CD4-positive, alpha-beta memory T cell (primary cell): ENCODE data around the gene NUP50. TPM values are rescaled to one million over a fixed set of nuclear protein-coding genes. Genes with fewer than 3 reads are reported as not detected.
"Not testable (repeated sequence)": the region's sequence is repeated elsewhere in the genome, so short reads cannot be mapped to it uniquely, and the experiment has no call there.

Source experiments
- CTCF ChIA-PET: fragments of 350-600 bp; sonication (Branson Sonifier 250); formaldehyde crosslinking; loops from one replicate; lab custom pipeline; 2021; ENCODE audit warnings: inconsistent platforms; ENCODE audit not compliant: partially characterized antibody; lab: Charles Lee
- POLR2A ChIA-PET: fragments of 350-600 bp; sonication (Branson Sonifier 250); formaldehyde crosslinking; loops from one replicate; lab custom pipeline; 2021; ENCODE audit not compliant: partially characterized antibody; lab: Charles Lee
- DNase-seq, 5 donors: peaks; one replicate each; pipeline versions ENCODE4 v3.0.0 to v3.0.0-alpha.2; 2020 to 2022; ENCODE audit warnings: mixed read lengths in 1 of 5
- H3K27ac ChIP-seq: one replicate; pipeline ENCODE4 v1.7.0; 2013; ENCODE audit warnings: low read depth, low read length
- H3K27me3 ChIP-seq: 2 replicates; pipeline ENCODE4 v1.7.0; 2013; ENCODE audit warnings: mild to moderate bottlenecking, low read length, moderate library complexity; ENCODE audit not compliant: insufficient read depth
- H3K36me3 ChIP-seq: 2 replicates; pipeline ENCODE4 v1.7.0; 2013; ENCODE audit warnings: mild to moderate bottlenecking, low read length, moderate library complexity; ENCODE audit not compliant: insufficient read depth
- H3K4me1 ChIP-seq: 2 replicates; pipeline ENCODE4 v1.7.0; 2013; ENCODE audit warnings: mild to moderate bottlenecking, low read length, moderate library complexity; ENCODE audit not compliant: insufficient read depth
- H3K4me3 ChIP-seq, 2 donors: one replicate each; pipeline ENCODE4 v1.7.0; 2013; ENCODE audit warnings: low read length in 2 of 2, mild to moderate bottlenecking in 1 of 2
- H3K9me3 ChIP-seq, 2 donors: one replicate each; pipeline ENCODE4 v1.7.0; 2013; ENCODE audit warnings: low read length in 2 of 2, control low read depth in 1 of 2; ENCODE audit not compliant: control insufficient read depth in 1 of 2
- H3K27ac Mint-ChIP-seq, 7 donors: one replicate each; pipeline ENCODE4 v1.8.0; 2020 to 2021; ENCODE audit warnings: mixed read lengths in 7 of 7, mild to moderate bottlenecking in 6 of 7, inconsistent platforms in 3 of 7, moderate library complexity in 3 of 7
- H3K27me3 Mint-ChIP-seq, 2 donors: one replicate each; pipeline ENCODE4 v1.8.0; 2020 to 2021; ENCODE audit warnings: mixed read lengths in 2 of 2
- H3K36me3 Mint-ChIP-seq, 2 donors: one replicate each; pipeline ENCODE4 v1.8.0; 2020 to 2021; ENCODE audit warnings: mixed read lengths in 2 of 2, inconsistent platforms in 1 of 2, mild to moderate bottlenecking in 1 of 2
- H3K4me1 Mint-ChIP-seq, 4 donors: one replicate each; pipeline ENCODE4 v1.8.0; 2020 to 2021; ENCODE audit warnings: mixed read lengths in 4 of 4, mild to moderate bottlenecking in 1 of 4
- H3K4me3 Mint-ChIP-seq, 8 donors: one replicate each; pipeline ENCODE4 v1.8.0; 2020 to 2021; ENCODE audit warnings: mixed read lengths in 8 of 8, mild to moderate bottlenecking in 7 of 8, moderate library complexity in 6 of 8, inconsistent platforms in 3 of 8
- H3K9me3 Mint-ChIP-seq, 8 donors: one replicate each; pipeline ENCODE4 v1.8.0; 2020 to 2021; ENCODE audit warnings: mixed read lengths in 8 of 8, mild to moderate bottlenecking in 5 of 8, inconsistent platforms in 3 of 8, moderate library complexity in 1 of 8
- intact Hi-C: fragments of 100-400 bp; cut with micrococcal nuclease; formaldehyde crosslinking; loops from one replicate; pipeline ENCODE4 v1.15.1; 2023
- polyA plus RNA-seq, 2 donors: library from polyadenylated mRNA; unstranded; fragments of 300-500 nt; fragmentation: Illumina TruSeq; gene quantifications; one replicate each; pipeline ENCODE4 v1.2.3, GENCODE V29; 2021
- total RNA-seq, 2 experiments: library from RNA; stranded (reverse); gene quantifications; one replicate each; pipeline ENCODE4 v1.2.3, GENCODE V29; 2021

Gene NUP50
- total and polyA plus RNA-seq, 4 experiments from 2014 or later = 40.1 to 158 (median 103) TPM

DNA sequence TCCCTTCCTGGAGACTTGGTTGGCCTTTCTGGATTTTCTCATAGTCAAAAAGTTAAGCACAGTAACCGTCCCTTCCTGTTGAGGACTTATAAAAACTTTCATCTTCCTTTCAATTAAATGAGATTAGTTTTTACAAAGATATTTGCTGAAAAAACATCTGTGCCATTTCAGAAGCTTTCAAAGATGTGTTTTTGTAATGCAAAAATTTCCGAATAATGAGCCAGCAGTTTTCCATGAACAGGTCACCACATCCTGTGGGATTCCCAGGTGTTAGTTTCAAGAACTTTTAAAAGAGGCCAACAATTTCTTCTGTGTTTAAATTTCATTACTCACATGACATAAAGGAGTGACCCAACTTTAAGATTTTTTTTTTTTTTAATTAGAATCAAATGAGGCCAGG lies 18.0 kb downstream of the NUP50 start:
- peaks cover 39% of the 10 kb centered on the region for H3K4me1 ChIP-seq
- ChIA-PET CTCF (no interaction called here), POLR2A (interaction anchor here (1.7 kb wide), 1 partner anchor 9 kb away, joined by 7 read pairs; no protein-coding TSS in a partner anchor)
- H3K36me3 ChIP-seq = peaks cover 58% of the 10 kb centered on the region
- H3K27me3 ChIP-seq = no peaks in the 10 kb centered on the region
- Mint-ChIP-seq H3K4me1 (peaks cover 21 to 56% (median 38%) of the 10 kb centered on the region in 4 donors), H3K36me3 (peaks cover 65 to 90% of the 10 kb centered on the region in 2 donors), H3K27ac (peak overlapping the region; percentile 42 to 90 (median 73)), H3K4me3 (no peak overlapping the region), H3K9me3 (no peaks in the 10 kb centered on the region), H3K27me3 (no peaks in the 10 kb centered on the region)
- no peak for DNase-seq
- intact Hi-C loops = no loop called here
- no peak overlapping the region for H3K27ac ChIP-seq
- H3K9me3 ChIP-seq = no peaks in the 10 kb centered on the region
- no peak overlapping the region for H3K4me3 ChIP-seq

DNA sequence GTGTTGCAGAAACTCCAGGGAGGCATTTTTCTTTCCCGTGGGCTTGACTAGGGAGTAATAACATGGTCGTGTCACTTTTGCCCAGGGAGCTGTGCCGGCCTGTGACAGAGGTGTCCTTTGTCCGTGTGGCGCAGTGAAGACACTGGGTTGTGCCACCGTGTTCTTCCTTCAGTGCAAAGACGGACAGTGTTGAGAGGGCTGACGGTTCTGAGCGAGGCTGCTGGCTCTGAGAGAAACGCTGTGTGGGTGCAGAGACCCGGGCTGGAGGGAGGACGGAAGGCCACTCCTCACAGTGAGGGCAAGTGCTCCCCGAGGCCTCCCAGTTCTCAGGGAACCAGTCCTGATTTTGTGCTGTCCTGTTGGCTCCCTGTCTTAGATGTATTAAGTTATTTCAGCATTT lies 20.2 kb downstream of the NUP50 start:
- H3K27me3 ChIP-seq = no peaks in the 10 kb centered on the region
- CTCF ChIA-PET = no interaction called here
- H3K27ac ChIP-seq = no peak overlapping the region
- Mint-ChIP-seq H3K4me3 (no peak overlapping the region), H3K36me3 (peaks cover 55 to 80% of the 10 kb centered on the region in 2 donors), H3K4me1 (peaks cover 17 to 35% (median 27%) of the 10 kb centered on the region in 4 donors), H3K9me3 (no peaks in the 10 kb centered on the region), H3K27me3 (no peaks in the 10 kb centered on the region), H3K27ac (peak overlapping the region in 3 of 7 donors; percentile 6 to 62 (median 53))
- POLR2A ChIA-PET = interaction anchor here (1.7 kb wide), 1 partner anchor 11 kb away, joined by 10 read pairs; no protein-coding TSS in a partner anchor
- DNase-seq = no peak
- peaks cover 49% of the 10 kb centered on the region for H3K36me3 ChIP-seq
- no peaks in the 10 kb centered on the region for H3K9me3 ChIP-seq
- intact Hi-C loops = no loop called here
- H3K4me3 ChIP-seq = no peak overlapping the region
- peaks cover 29% of the 10 kb centered on the region for H3K4me1 ChIP-seq

DNA sequence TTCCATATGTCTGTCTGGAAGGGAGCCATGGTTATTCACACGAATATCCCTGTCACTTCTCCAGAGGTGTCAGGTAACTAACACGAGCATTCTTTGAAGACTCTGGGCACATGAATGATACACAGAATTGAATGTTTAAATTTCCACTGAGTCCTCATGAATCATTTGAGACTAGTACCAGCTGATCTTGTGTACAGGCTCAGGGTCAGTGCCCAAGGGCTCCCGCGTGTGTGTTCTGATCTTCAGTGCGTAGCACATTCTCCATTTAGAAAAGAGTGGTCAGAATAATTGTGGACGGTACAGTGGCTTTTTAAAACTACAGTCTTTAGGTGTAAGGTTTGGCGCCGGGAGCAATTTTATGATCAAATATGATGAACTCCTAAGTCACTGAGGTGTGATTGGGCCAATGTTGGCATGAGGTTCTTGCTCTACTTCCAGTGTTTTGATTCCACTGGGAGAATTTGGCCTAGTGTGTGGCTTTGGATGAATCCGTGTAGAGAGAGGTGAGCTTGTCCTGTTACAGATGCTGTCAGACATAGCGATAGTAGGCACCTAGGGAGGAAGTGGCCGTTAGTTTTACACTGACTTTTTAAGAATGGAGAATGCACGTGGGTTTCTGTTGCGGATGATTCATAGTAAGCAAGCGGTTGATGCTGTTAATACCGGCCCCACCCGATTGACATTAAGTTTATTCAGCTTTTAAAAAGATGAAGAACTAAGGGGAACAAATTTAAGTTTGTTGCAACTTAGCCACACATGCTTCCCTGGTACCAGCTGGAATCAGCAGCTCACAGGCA lies 22.2 kb downstream of the NUP50 start:
- Mint-ChIP-seq H3K9me3 (no peaks in the 10 kb centered on the region), H3K27ac (peak overlapping the region; percentile 60 to 89 (median 75)), H3K4me3 (no peak overlapping the region), H3K36me3 (peaks cover 40 to 63% of the 10 kb centered on the region in 2 donors), H3K4me1 (peaks cover 5 to 16% (median 13%) of the 10 kb centered on the region in 4 donors), H3K27me3 (no peaks in the 10 kb centered on the region)
- CTCF ChIA-PET = no interaction called here
- Histone ChIP-seq H3K4me3 (no peak overlapping the region), H3K27ac (no peak overlapping the region), H3K9me3 (no peaks in the 10 kb centered on the region), H3K27me3 (no peaks in the 10 kb centered on the region), H3K36me3 (peaks cover 38% of the 10 kb centered on the region), H3K4me1 (peaks cover 10% of the 10 kb centered on the region)
- POLR2A ChIA-PET = no interaction called here
- no peak for DNase-seq
- intact Hi-C loops = no loop called here

DNA sequence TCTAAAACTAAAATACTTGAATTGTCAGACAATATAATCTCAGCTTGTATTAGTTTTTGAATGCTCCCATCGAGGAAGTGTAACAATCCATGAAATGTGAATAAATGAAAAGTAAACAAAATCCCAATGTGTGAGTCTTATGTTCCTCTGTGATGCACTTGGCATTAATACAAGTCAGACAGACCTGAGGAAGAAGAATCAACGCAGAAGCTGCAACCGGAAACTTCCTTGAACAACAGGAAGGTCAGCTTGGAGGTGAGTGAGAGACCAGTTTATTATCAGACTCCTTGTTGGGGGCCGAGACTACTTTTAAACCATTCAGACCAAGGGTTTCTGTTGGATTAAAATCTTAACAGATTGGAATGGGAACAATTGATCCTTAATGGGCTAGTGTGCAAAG lies 24.2 kb downstream of the NUP50 start:
- Mint-ChIP-seq H3K27me3 (no peaks in the 10 kb centered on the region), H3K4me1 (peaks cover 5 to 12% (median 7%) of the 10 kb centered on the region in 4 donors), H3K36me3 (peaks cover 30 to 47% of the 10 kb centered on the region in 2 donors), H3K9me3 (no peaks in the 10 kb centered on the region), H3K4me3 (no peak overlapping the region), H3K27ac (peak overlapping the region in 1 of 7 donors; percentile 38)
- Histone ChIP-seq H3K4me3 (no peak overlapping the region), H3K27ac (no peak overlapping the region), H3K9me3 (no peaks in the 10 kb centered on the region), H3K27me3 (no peaks in the 10 kb centered on the region), H3K36me3 (peaks cover 26% of the 10 kb centered on the region), H3K4me1 (no peaks in the 10 kb centered on the region)
- CTCF ChIA-PET = no interaction called here
- intact Hi-C loops = no loop called here
- POLR2A ChIA-PET = no interaction called here
- DNase-seq = no peak

DNA sequence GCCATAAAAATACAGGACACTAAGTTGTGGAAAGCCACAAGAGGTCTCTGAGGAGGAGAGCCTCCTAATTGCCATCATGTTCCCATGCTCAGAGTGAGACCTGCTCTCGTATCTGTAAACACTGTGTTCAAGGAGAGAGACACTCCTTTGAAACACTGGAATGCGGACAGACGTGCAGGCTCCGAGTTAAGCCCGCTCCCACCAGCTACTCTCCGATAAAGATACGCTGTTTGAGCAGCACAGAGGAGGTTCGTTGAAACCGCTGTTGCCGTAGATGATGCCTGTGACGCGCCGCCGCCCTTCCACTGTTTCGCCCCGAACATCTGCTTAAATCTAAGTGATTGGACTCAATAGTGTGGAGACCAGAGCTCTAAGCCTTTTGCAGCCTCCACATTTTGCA lies 25.1 kb downstream of the NUP50 start:
- POLR2A ChIA-PET = interaction anchor here (0.5 kb wide), 1 partner anchor 26 kb away, joined by 3 read pairs; no protein-coding TSS in a partner anchor
- peaks cover 27 to 39% of the 10 kb centered on the region in 2 donors for H3K36me3 Mint-ChIP-seq
- no peak for DNase-seq
- no peaks in the 10 kb centered on the region for H3K27me3 ChIP-seq
- H3K27ac ChIP-seq = no peak overlapping the region
- H3K27ac Mint-ChIP-seq = peak overlapping the region in 1 of 7 donors; percentile 8
- no peak overlapping the region for H3K4me3 ChIP-seq
- H3K36me3 ChIP-seq = peaks cover 19% of the 10 kb centered on the region
- H3K9me3 Mint-ChIP-seq = no peaks in the 10 kb centered on the region
- no peaks in the 10 kb centered on the region for H3K9me3 ChIP-seq
- no peaks in the 10 kb centered on the region for H3K27me3 Mint-ChIP-seq
- no peaks in the 10 kb centered on the region for H3K4me1 ChIP-seq
- H3K4me1 Mint-ChIP-seq = peaks cover 5 to 12% (median 7%) of the 10 kb centered on the region in 4 donors
- CTCF ChIA-PET = no interaction called here
- no peak overlapping the region for H3K4me3 Mint-ChIP-seq
- intact Hi-C loops = no loop called here

DNA sequence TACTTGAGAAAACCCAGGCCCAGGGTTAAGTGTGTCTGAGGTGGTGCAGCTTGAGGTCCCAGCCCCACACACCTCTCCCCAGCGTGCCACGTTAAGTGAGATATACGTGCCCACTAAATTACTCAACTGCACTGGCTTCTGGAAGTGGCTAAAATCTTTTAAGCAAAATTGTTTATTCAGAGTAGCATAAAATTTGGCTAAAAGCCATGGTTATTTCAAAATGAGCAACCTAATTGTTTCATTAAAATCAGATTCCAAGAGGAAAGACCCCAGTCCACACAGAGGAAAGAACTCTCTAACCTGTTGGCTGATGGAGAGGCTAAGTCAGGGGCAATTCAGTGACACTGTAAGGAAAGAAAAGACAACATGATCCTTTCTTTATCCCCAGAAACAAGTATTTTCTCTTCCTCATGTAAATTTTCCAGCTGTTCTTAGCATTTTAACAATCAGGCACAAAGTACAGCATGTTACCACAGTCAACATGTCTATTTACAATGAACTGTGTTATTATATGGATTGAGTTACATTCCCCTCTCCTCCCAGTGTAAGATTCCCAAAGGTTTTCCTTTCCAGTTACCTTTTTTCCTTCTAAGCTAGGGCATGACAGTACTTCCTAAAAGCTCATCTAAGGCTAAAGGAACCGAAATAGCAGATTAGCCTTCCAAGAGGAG lies 26.6 kb downstream of the NUP50 start:
- POLR2A ChIA-PET = interaction anchor here (1.3 kb wide), 1 partner anchor 17 kb away, joined by 3 read pairs; no protein-coding TSS in a partner anchor
- Histone ChIP-seq H3K4me3 (no peak overlapping the region), H3K27me3 (no peaks in the 10 kb centered on the region), H3K4me1 (no peaks in the 10 kb centered on the region), H3K36me3 (peaks cover 7% of the 10 kb centered on the region), H3K27ac (no peak overlapping the region), H3K9me3 (no peaks in the 10 kb centered on the region)
- Mint-ChIP-seq H3K4me3 (no peak overlapping the region), H3K27me3 (no peaks in the 10 kb centered on the region), H3K27ac (peak overlapping the region in 1 of 7 donors; percentile 1), H3K4me1 (peaks cover 5 to 11% (median 7%) of the 10 kb centered on the region in 4 donors), H3K9me3 (no peaks in the 10 kb centered on the region), H3K36me3 (peaks cover 14 to 23% of the 10 kb centered on the region in 2 donors)
- intact Hi-C loops = no loop called here
- no peak for DNase-seq
- CTCF ChIA-PET = no interaction called here

DNA sequence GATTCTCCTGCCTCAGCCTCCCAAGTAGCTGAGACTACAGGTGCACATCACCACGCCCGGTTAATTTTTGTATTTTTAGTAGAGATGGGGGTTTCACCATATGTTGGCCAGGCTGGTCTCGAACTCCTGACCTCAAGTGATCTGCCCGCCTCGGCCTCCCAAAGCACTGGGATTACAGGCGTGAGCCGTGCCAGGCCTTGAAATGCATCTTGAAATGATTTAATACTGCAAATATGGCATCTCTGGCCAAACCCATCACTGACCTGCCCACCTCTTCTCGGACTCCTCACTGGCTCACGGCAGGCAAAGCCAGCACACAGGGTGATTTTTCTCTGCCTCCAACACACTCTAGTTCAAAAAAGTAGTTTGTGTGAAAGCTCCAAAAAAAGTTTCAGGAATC lies 28.0 kb downstream of the NUP50 start:
- H3K27me3 ChIP-seq, H3K4me1 ChIP-seq, H3K9me3 ChIP-seq, H3K4me3 ChIP-seq, H3K36me3 ChIP-seq, intact Hi-C loops, H3K4me1 Mint-ChIP-seq, DNase-seq, H3K4me3 Mint-ChIP-seq, H3K27ac ChIP-seq, H3K9me3 Mint-ChIP-seq, H3K27me3 Mint-ChIP-seq: not testable (repeated sequence)
- ChIA-PET POLR2A (interaction anchor here (0.6 to 1.3 kb wide), 2 partner anchors 19 to 42 kb away, joined by 3 read pairs; no protein-coding TSS in a partner anchor), CTCF (interaction anchor here (1.2 kb wide), 1 partner anchor 17 kb away, joined by 4 read pairs; no protein-coding TSS in a partner anchor)
- Mint-ChIP-seq H3K27ac (peak overlapping the region in 2 of 7 donors; percentile 23 to 32), H3K36me3 (peaks cover 10 to 18% of the 10 kb centered on the region in 2 donors)
